Panc1 (cell line): Measurements from ENCODE around the gene KIAA1671. TPM values are rescaled to one million over a fixed set of nuclear protein-coding genes. Genes with fewer than 3 reads are reported as not detected.

Experiments
- ATAC-seq: fragments of 200-7000 bp; cut with Tn5 transposase; 2 replicates; pipeline ENCODE4 v1.9.1; 2020; ENCODE audit warnings: mild to moderate bottlenecking, moderate library complexity
- BruUV-seq: library from RNA; stranded (reverse); fragments of 400-500 nt; replicated peaks from 2 replicates; lab custom pipeline; 2021; lab: Mats Ljungman, UMichigan
- CTCF ChIA-PET: fragments of 300-600 bp; sonication (Branson Sonifier 250); formaldehyde crosslinking; loops from one replicate; lab custom pipeline; 2022; ENCODE audit warnings: antibody characterized with exemption; lab: Charles Lee
- POLR2A ChIA-PET: fragments of 300-600 bp; sonication (Branson Sonifier 250); formaldehyde crosslinking; loops from one replicate; lab custom pipeline; 2022; ENCODE audit warnings: antibody characterized with exemption; lab: Charles Lee
- DNase-seq: peaks from one replicate; pipeline ENCODE4 v3.0.0-alpha.2; 2010; ENCODE audit warnings: low read depth, low spot score
- H3K27ac ChIP-seq: 2 replicates; pipeline ENCODE4 v1.5.1; 2011; ENCODE audit warnings: mild to moderate bottlenecking, low read length, inconsistent platforms
- H3K27me3 ChIP-seq: fragments of 200-500 bp; sonication (Bioruptor generic); 2 replicates; pipeline ENCODE4 v1.6.0; 2014; ENCODE audit warnings: low read length, inconsistent platforms; ENCODE audit not compliant: control insufficient read depth, insufficient read depth
- H3K36me3 ChIP-seq: fragments of 200-500 bp; sonication (Bioruptor generic); 2 replicates; pipeline ENCODE4 v1.5.1; 2014; ENCODE audit warnings: inconsistent platforms, mild to moderate bottlenecking, low read length, moderate library complexity; ENCODE audit not compliant: control insufficient read depth, insufficient read depth
- H3K4me1 ChIP-seq: 2 replicates; pipeline ENCODE4 v1.5.1; 2011; ENCODE audit warnings: inconsistent platforms, mild to moderate bottlenecking, low read length, moderate library complexity; ENCODE audit not compliant: control insufficient read depth, insufficient read depth
- H3K4me3 ChIP-seq, 2 experiments: 2 replicates each; pipeline ENCODE4 v1.5.1; 2011 to 2012; ENCODE audit warnings: low read depth in 2 of 2, low read length in 2 of 2, mild to moderate bottlenecking in 2 of 2, inconsistent platforms in 1 of 2, moderate library complexity in 1 of 2
- H3K9me3 ChIP-seq: fragments of 200-500 bp; sonication (Bioruptor generic); 2 replicates; pipeline ENCODE4 v1.5.1; 2014; ENCODE audit warnings: low read depth, mild to moderate bottlenecking, inconsistent platforms, low read length, moderate library complexity; ENCODE audit not compliant: control insufficient read depth, insufficient read depth
- REST ChIP-seq, 2 experiments: IDR thresholded peaks; 2 replicates each; pipeline ENCODE4 v1.6.1; 2011 to 2012; ENCODE audit warnings: low read depth in 2 of 2, control low read depth in 1 of 2, low read length in 1 of 2, mild to moderate bottlenecking in 1 of 2, moderate library complexity in 1 of 2; ENCODE audit not compliant: insufficient read depth in 1 of 2
- SIN3A ChIP-seq: IDR thresholded peaks from 2 replicates; pipeline ENCODE4 v1.6.1; 2012; ENCODE audit warnings: low read depth, mild to moderate bottlenecking, low read length, moderate library complexity, borderline replicate concordance; ENCODE audit not compliant: insufficient read depth
- TCF7L2 ChIP-seq: IDR thresholded peaks from 2 replicates; pipeline ENCODE4 v1.6.1; 2011; ENCODE audit warnings: mild to moderate bottlenecking, low read depth, low read length, inconsistent platforms
- in situ Hi-C: cut with HindIII; loops from 2 replicates; pipeline ENCODE4 v1.10.0; 2016; ENCODE audit warnings: low sequenced_read_pairs, low pct_unique_long_range_greater_than_20kb
- intact Hi-C: fragments of 100-400 bp; cut with micrococcal nuclease; formaldehyde crosslinking; loops from one replicate; pipeline ENCODE4 v1.10.0; 2022; ENCODE audit not compliant: unreplicated experiment
- total RNA-seq: library from RNA; stranded (reverse); gene quantifications from one replicate; pipeline ENCODE4 v1.2.1, GENCODE V29; 2021; ENCODE audit not compliant: unreplicated experiment

Gene KIAA1671
- total RNA-seq, 1 experiment from 2014 or later = 48.1 TPM

GRCh38 chr22:25039255-25039654 lies 86.7 kb downstream of the KIAA1671 start:
- BruUV-seq = no TSS peak
- CTCF ChIA-PET = no interaction called here
- intact Hi-C loops = no loop called here

GRCh38 chr22:25039754-25040153 lies 87.2 kb downstream of the KIAA1671 start:
- ChIA-PET POLR2A (no interaction called here), CTCF (no interaction called here)
- ATAC-seq (no peak), DNase-seq (no peak)
- Histone ChIP-seq H3K4me1 (no peaks in the 10 kb centered on the region), H3K36me3 (no peaks in the 10 kb centered on the region; the same call in 1 of the 2 replicates), H3K4me3 (no peak overlapping the region), H3K27me3 (no peaks in the 10 kb centered on the region), H3K27ac (no peak overlapping the region), H3K9me3 (no peaks in the 10 kb centered on the region)
- intact Hi-C loops = no loop called here
- in situ Hi-C loops = no loop called here
- TF ChIP-seq SIN3A (no peak), TCF7L2 (no peak), REST (IDR thresholded peaks at IDR 0.05; ENCODE audit: insufficient read depth in 1 of 2, low read depth in 2 of 2, low read length in 1 of 2) (no peak)
- BruUV-seq = no TSS peak

More at GRCh38 chr22:25039255-25039654, 86.7 kb downstream of the KIAA1671 start:
- POLR2A ChIA-PET = no interaction called here
- TF ChIP-seq REST (IDR thresholded peaks at IDR 0.05; ENCODE audit: insufficient read depth in 1 of 2, low read depth in 2 of 2, low read length in 1 of 2) (no peak), SIN3A (no peak)
- DNase-seq (no peak), ATAC-seq (no peak)
- no peaks in the 10 kb centered on the region; the same call in 1 of the 2 replicates for H3K36me3 ChIP-seq
- no peak overlapping the region for H3K27ac ChIP-seq
- no peaks in the 10 kb centered on the region for H3K4me1 ChIP-seq
- in situ Hi-C loops = no loop called here
- H3K27me3 ChIP-seq = no peaks in the 10 kb centered on the region
- no peaks in the 10 kb centered on the region for H3K9me3 ChIP-seq
- H3K4me3 ChIP-seq = no peak overlapping the region

GRCh38 chr22:25045159-25045558 lies 92.6 kb downstream of the KIAA1671 start:
- no peak overlapping the region for H3K4me3 ChIP-seq
- H3K27ac ChIP-seq = no peak overlapping the region
- no peak for TF ChIP-seq TCF7L2
- TF ChIP-seq REST (IDR thresholded peaks at IDR 0.05; ENCODE audit: insufficient read depth in 1 of 2, low read depth in 2 of 2, low read length in 1 of 2) = no peak
- ATAC-seq (no peak), DNase-seq (no peak)
- intact Hi-C loops = loop anchor here (5.0 kb wide), 1 partner anchor 108 kb away; no protein-coding TSS in a partner anchor
- H3K4me1 ChIP-seq = peaks cover 6% of the 10 kb centered on the region; the same call in 1 of the 2 replicates
- no peaks in the 10 kb centered on the region for H3K27me3 ChIP-seq
- BruUV-seq = no TSS peak
- in situ Hi-C loops = no loop called here
- H3K9me3 ChIP-seq = no peaks in the 10 kb centered on the region
- ChIA-PET CTCF (interaction anchor here (0.6 kb wide), 1 partner anchor 79 kb away, joined by 6 read pairs; no protein-coding TSS in a partner anchor), POLR2A (no interaction called here)
- 0 out of 2 replicates have a peak, but pooled peaks cover under 1% of the 10 kb centered on the region for H3K36me3 ChIP-seq
